ENCODE measurements around the gene HOXD11.

The HOXD11 gene

GRCh38 chr2:176150584-176151441 lies 43.7 kb downstream of the HOXD11 start:
- H3K9me3 ChIP-seq (ENCODE audit: insufficient read depth, low read length) = no peaks in the 10 kb centered on the region
- peaks cover 3% of the 10 kb centered on the region; the same call in 1 of the 2 replicates for H3K27me3 ChIP-seq (ENCODE audit: low read depth, low read length)
- H4K20me1 ChIP-seq (ENCODE audit: insufficient read depth, low read length) = no peaks in the 10 kb centered on the region
- no peak overlapping the region for H3K9ac ChIP-seq (ENCODE audit: low read length)
- no peak overlapping the region for H3K4me3 ChIP-seq (ENCODE audit: low read length)
- no peak overlapping the region for H3K4me2 ChIP-seq (ENCODE audit: low read length)
- no peaks in the 10 kb centered on the region for H3K36me3 ChIP-seq (replicated peaks; ENCODE audit: low read depth, low read length)
- no peak overlapping the region for H3K27ac ChIP-seq (ENCODE audit: low read length)
- TF ChIP-seq CTCF (IDR thresholded peaks at IDR 0.05; ENCODE audit: low read depth, low read length) = no peak
- TF ChIP-seq EZH2phosphoT487 (IDR thresholded peaks at IDR 0.05; ENCODE audit: low read depth) = no peak
- no peaks in the 10 kb centered on the region for H3K79me2 ChIP-seq (ENCODE audit: low read length)
- no peak overlapping the region for H2AFZ ChIP-seq (ENCODE audit: low read depth, low read length)
- H3K4me1 ChIP-seq (ENCODE audit: low read length) = no peaks in the 10 kb centered on the region

- H3K4me3 ChIP-seq (ENCODE audit: low read length) = no peak within 1 kb of the TSS
- no peak within 1 kb of the TSS for H2AFZ ChIP-seq (ENCODE audit: low read depth, low read length)
- H3K36me3 ChIP-seq (replicated peaks; ENCODE audit: low read depth, low read length) = no peaks in the 10 kb centered on the region
- H3K79me2 ChIP-seq (ENCODE audit: low read length) = no peaks in the 10 kb centered on the region
- H3K4me2 ChIP-seq (ENCODE audit: low read length) = no peak within 1 kb of the TSS
- H3K27ac ChIP-seq (ENCODE audit: low read length) = no peak within 1 kb of the TSS
- H3K27me3 ChIP-seq (ENCODE audit: low read depth, low read length) = no peaks in the 10 kb centered on the region
- no peaks in the 10 kb centered on the region for H3K4me1 ChIP-seq (ENCODE audit: low read length)
- no peak within 1 kb of the TSS for H3K9ac ChIP-seq (ENCODE audit: low read length)
- H3K9me3 ChIP-seq (ENCODE audit: insufficient read depth, low read length) = no peaks in the 10 kb centered on the region
- TF ChIP-seq CTCF (IDR thresholded peaks at IDR 0.05; ENCODE audit: low read depth, low read length) (no peak), EZH2phosphoT487 (IDR thresholded peaks at IDR 0.05; ENCODE audit: low read depth) (no peak)
- no peaks in the 10 kb centered on the region for H4K20me1 ChIP-seq (ENCODE audit: insufficient read depth, low read length)
Observed at GRCh38 chr2:176151442-176152287, 44.6 kb downstream of the HOXD11 start, which contains the start of gene HOXD4. Gene HOXD4, plus strand, starts transcription at chr2:176151550. Its CDS starts 84 bp downstream, at chr2:176151634.

GRCh38 chr2:176152350-176153181 lies 45.5 kb downstream of the HOXD11 start:
- H3K36me3 ChIP-seq (replicated peaks; ENCODE audit: low read depth, low read length) = no peaks in the 10 kb centered on the region
- H3K9me3 ChIP-seq (ENCODE audit: insufficient read depth, low read length) = no peaks in the 10 kb centered on the region
- no peaks in the 10 kb centered on the region for H3K27me3 ChIP-seq (ENCODE audit: low read depth, low read length)
- H4K20me1 ChIP-seq (ENCODE audit: insufficient read depth, low read length) = no peaks in the 10 kb centered on the region
- H3K9ac ChIP-seq (ENCODE audit: low read length) = no peak overlapping the region
- H2AFZ ChIP-seq (ENCODE audit: low read depth, low read length) = no peak overlapping the region
- TF ChIP-seq CTCF (IDR thresholded peaks at IDR 0.05; ENCODE audit: low read depth, low read length) = no peak
- TF ChIP-seq EZH2phosphoT487 (IDR thresholded peaks at IDR 0.05; ENCODE audit: low read depth) = no peak
- H3K4me1 ChIP-seq (ENCODE audit: low read length) = no peaks in the 10 kb centered on the region
- H3K79me2 ChIP-seq (ENCODE audit: low read length) = no peaks in the 10 kb centered on the region
- H3K4me2 ChIP-seq (ENCODE audit: low read length) = no peak overlapping the region
- H3K27ac ChIP-seq (ENCODE audit: low read length) = no peak overlapping the region
- H3K4me3 ChIP-seq (ENCODE audit: low read length) = no peak overlapping the region
